ENCODE measurements around the gene MGAT4C. TPM values are rescaled to one million over a fixed set of nuclear protein-coding genes. Genes with fewer than 3 reads are reported as not detected.

Gene MGAT4C
- total RNA-seq, 1 experiment from 2014 or later = not detected

- DNase-seq = no peak
- H3K27me3 ChIP-seq (ENCODE audit: insufficient read depth, low read depth) = no peaks in the 10 kb centered on the region
- BruUV-seq (replicated peaks) = no TSS peak
- no peak for TF ChIP-seq EZH2 (IDR thresholded peaks at IDR 0.05; ENCODE audit: low read depth)
- no peak for TF ChIP-seq CTCF (conservative IDR thresholded peaks at IDR 0.05)
- no peak overlapping the region for H3K4me2 ChIP-seq
- intact Hi-C loops (cut with micrococcal nuclease; ENCODE audit: unreplicated experiment) = no loop called here
- no peaks in the 10 kb centered on the region for H3K4me1 ChIP-seq (replicated peaks; ENCODE audit: insufficient read depth)
- H4K20me1 ChIP-seq (ENCODE audit: insufficient read depth) = no peaks in the 10 kb centered on the region
- no peak overlapping the region for H3K27ac ChIP-seq
- H3F3A ChIP-seq (ENCODE audit: insufficient read depth, low read depth) = no peaks in the 10 kb centered on the region
- POLR2A ChIA-PET (ENCODE audit: unreplicated experiment) = no interaction called here
- no peaks in the 10 kb centered on the region for H3K79me2 ChIP-seq (ENCODE audit: low read depth)
- CTCF ChIA-PET = no interaction called here
- H3K4me3 ChIP-seq = no peak overlapping the region
- no peaks in the 10 kb centered on the region for H3K9me3 ChIP-seq (ENCODE audit: insufficient read depth, low read depth)
- H2AFZ ChIP-seq = no peak overlapping the region
- no peaks in the 10 kb centered on the region for H3K36me3 ChIP-seq (ENCODE audit: low read depth)
- no peaks in the 10 kb centered on the region for H3K9me2 ChIP-seq (ENCODE audit: insufficient read depth)
Measured at GRCh38 chr12:86148071-86148470, 108.1 kb downstream of the MGAT4C start.

GRCh38 chr12:86145156-86145555, 111.0 kb downstream of the MGAT4C start:
- no peak for DNase-seq
- no TSS peak for BruUV-seq (replicated peaks)

GRCh38 chr12:86143162-86143561, 113.0 kb downstream of the MGAT4C start:
- TF ChIP-seq CTCF (conservative IDR thresholded peaks at IDR 0.05) = no peak
- TF ChIP-seq EZH2 (IDR thresholded peaks at IDR 0.05; ENCODE audit: low read depth) = no peak

More at GRCh38 chr12:86145156-86145555, 111.0 kb downstream of the MGAT4C start:
- H3K27me3 ChIP-seq (ENCODE audit: insufficient read depth, low read depth) = no peaks in the 10 kb centered on the region
- intact Hi-C loops (cut with micrococcal nuclease; ENCODE audit: unreplicated experiment) = no loop called here
- TF ChIP-seq CTCF (conservative IDR thresholded peaks at IDR 0.05) = no peak
- TF ChIP-seq EZH2 (IDR thresholded peaks at IDR 0.05; ENCODE audit: low read depth) = no peak
- no peak overlapping the region for H3K27ac ChIP-seq
- H3K36me3 ChIP-seq (ENCODE audit: low read depth) = no peaks in the 10 kb centered on the region
- H3K9me3 ChIP-seq (ENCODE audit: insufficient read depth, low read depth) = no peaks in the 10 kb centered on the region
- CTCF ChIA-PET = no interaction called here
- POLR2A ChIA-PET (ENCODE audit: unreplicated experiment) = no interaction called here
- H4K20me1 ChIP-seq (ENCODE audit: insufficient read depth) = no peaks in the 10 kb centered on the region
- H3K4me1 ChIP-seq (replicated peaks; ENCODE audit: insufficient read depth) = no peaks in the 10 kb centered on the region
- no peaks in the 10 kb centered on the region for H3K79me2 ChIP-seq (ENCODE audit: low read depth)
- H3K4me2 ChIP-seq = no peak overlapping the region
- H3K4me3 ChIP-seq = no peak overlapping the region
- H3K9me2 ChIP-seq (ENCODE audit: insufficient read depth) = no peaks in the 10 kb centered on the region
- no peak overlapping the region for H2AFZ ChIP-seq
- H3F3A ChIP-seq (ENCODE audit: insufficient read depth, low read depth) = no peaks in the 10 kb centered on the region

More at GRCh38 chr12:86143162-86143561, 113.0 kb downstream of the MGAT4C start:
- no peak overlapping the region for H3K4me3 ChIP-seq
- intact Hi-C loops (cut with micrococcal nuclease; ENCODE audit: unreplicated experiment) = no loop called here
- no peaks in the 10 kb centered on the region for H3K9me2 ChIP-seq (ENCODE audit: insufficient read depth)
- no peak overlapping the region for H2AFZ ChIP-seq
- no peaks in the 10 kb centered on the region for H3K79me2 ChIP-seq (ENCODE audit: low read depth)
- ChIA-PET POLR2A (ENCODE audit: unreplicated experiment) (no interaction called here), CTCF (no interaction called here)
- H3K27me3 ChIP-seq (ENCODE audit: insufficient read depth, low read depth) = no peaks in the 10 kb centered on the region
- H3K9me3 ChIP-seq (ENCODE audit: insufficient read depth, low read depth) = no peaks in the 10 kb centered on the region
- no peak overlapping the region for H3K4me2 ChIP-seq
- no peak for DNase-seq
- no peaks in the 10 kb centered on the region for H3K4me1 ChIP-seq (replicated peaks; ENCODE audit: insufficient read depth)
- no peaks in the 10 kb centered on the region for H4K20me1 ChIP-seq (ENCODE audit: insufficient read depth)
- H3F3A ChIP-seq (ENCODE audit: insufficient read depth, low read depth) = no peaks in the 10 kb centered on the region
- H3K27ac ChIP-seq = no peak overlapping the region
- no peaks in the 10 kb centered on the region for H3K36me3 ChIP-seq (ENCODE audit: low read depth)
- BruUV-seq (replicated peaks) = no TSS peak

All from PC-9 (cell line).